Measurements from ENCODE around the gene NMRAL1. TPM values are rescaled to one million over a fixed set of nuclear protein-coding genes. Genes with fewer than 3 reads are reported as not detected.

NMRAL1 gene
- total RNA-seq, 3 donors from 2014 or later (not counting 1 experiment from before 2014, with no cell fraction given) = 66.6 to 71.2 (median 69.8) TPM

DNA sequence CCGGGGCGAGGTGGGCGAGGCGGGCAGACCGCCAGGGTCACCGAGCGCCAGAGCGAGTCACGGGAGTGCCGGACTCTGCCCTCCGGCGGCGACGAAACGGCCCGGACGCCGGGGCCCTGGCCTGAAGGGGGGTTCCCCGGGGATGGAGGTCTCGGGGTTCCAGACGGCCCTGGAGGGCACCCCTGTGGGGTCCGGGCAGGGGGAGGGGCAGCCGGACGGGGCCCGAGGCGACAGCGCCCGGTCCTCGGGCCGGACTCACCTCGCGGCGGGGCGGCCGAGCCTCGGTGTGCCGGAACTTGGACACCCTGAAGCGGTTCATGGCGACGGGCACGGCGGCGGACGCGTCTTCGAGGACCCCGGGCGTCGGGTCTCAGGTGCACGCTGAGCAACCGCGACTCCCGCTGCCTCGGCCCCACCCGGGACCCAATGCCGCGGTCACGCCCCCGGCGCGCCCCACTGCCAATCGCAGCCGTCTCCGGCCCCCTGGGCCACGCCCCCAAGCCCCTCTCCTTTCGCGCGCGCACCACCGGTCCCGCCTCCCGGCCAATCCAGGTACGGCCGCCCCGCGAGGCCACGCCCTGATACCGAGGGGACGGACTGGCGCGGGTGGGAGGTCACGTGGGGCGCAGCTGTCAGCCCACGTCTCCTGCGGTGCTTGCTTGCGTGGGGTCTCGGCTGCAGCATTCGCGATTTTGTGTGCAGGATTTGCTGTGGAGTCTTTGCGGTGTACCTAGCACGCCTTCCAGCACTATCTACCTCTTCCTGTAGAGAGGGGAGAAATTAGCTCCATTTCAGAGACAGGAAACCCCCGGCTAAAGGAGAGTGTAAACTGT, 58.0 kb downstream of the NMRAL1 start, which contains the start of gene CORO7:
CORO7 (minus strand) TSS at position 397 of the 833 bp plus-strand sequence; CDS start at position 319, 78 bp downstream.
- Mint-ChIP-seq H3K36me3 (no peaks in the 10 kb centered on the region), H3K9me3 (no peaks in the 10 kb centered on the region), H3K4me3 (peak within 1 kb of the TSS; percentile 95), H3K27ac (peak within 1 kb of the TSS; percentile 92 to 95), H3K27me3 (ENCODE audit: low read depth in 2 of 2) (no peaks in the 10 kb centered on the region), H3K4me1 (peaks cover 29 to 40% of the 10 kb centered on the region in 2 donors)
- H3K27me3 ChIP-seq (ENCODE audit: control insufficient read depth, insufficient read depth, low read length) = no peaks in the 10 kb centered on the region
- TF ChIP-seq, protein P1, sequence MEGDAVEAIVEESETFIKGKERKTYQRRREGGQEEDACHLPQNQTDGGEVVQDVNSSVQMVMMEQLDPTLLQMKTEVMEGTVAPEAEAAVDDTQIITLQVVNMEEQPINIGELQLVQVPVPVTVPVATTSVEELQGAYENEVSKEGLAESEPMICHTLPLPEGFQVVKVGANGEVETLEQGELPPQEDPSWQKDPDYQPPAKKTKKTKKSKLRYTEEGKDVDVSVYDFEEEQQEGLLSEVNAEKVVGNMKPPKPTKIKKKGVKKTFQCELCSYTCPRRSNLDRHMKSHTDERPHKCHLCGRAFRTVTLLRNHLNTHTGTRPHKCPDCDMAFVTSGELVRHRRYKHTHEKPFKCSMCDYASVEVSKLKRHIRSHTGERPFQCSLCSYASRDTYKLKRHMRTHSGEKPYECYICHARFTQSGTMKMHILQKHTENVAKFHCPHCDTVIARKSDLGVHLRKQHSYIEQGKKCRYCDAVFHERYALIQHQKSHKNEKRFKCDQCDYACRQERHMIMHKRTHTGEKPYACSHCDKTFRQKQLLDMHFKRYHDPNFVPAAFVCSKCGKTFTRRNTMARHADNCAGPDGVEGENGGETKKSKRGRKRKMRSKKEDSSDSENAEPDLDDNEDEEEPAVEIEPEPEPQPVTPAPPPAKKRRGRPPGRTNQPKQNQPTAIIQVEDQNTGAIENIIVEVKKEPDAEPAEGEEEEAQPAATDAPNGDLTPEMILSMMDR (IDR thresholded peaks at IDR 0.05) = no peak
- intact Hi-C loops (cut with micrococcal nuclease) = loop anchor here (1.0 to 10.0 kb wide), 3 partner anchors 9 to 198 kb away; partner anchors contain the start of genes DNAJA3 and UBALD1
- H3K36me3 ChIP-seq (ENCODE audit: control insufficient read depth, insufficient read depth, low read length) = peaks cover 19% of the 10 kb centered on the region
- peaks cover 49% of the 10 kb centered on the region for H3K4me1 ChIP-seq (ENCODE audit: control insufficient read depth, insufficient read depth, low read length)
- H3K4me3 ChIP-seq (ENCODE audit: low read length) = peak within 1 kb of the TSS; percentile 49
- WGBS (ENCODE audit: insufficient coverage) = under 1% methylated on average over 87 of the region's 92 CpGs
- H3K27ac ChIP-seq (ENCODE audit: low read length) = peak within 1 kb of the TSS; percentile 88
- H3K9me3 ChIP-seq (ENCODE audit: control insufficient read depth, insufficient read depth, low read length) = no peaks in the 10 kb centered on the region
- DNase-seq (peak; percentile 98 to 99), ATAC-seq (peak; percentile 81 to 94 (median 81))

- intact Hi-C loops (cut with micrococcal nuclease) = loop anchor here (1.0 to 10.0 kb wide), 3 partner anchors 10 to 199 kb away; partner anchors contain the start of genes DNAJA3 and UBALD1
- no peaks in the 10 kb centered on the region for H3K27me3 ChIP-seq (ENCODE audit: control insufficient read depth, insufficient read depth, low read length)
- Mint-ChIP-seq H3K4me1 (peaks cover 34 to 44% of the 10 kb centered on the region in 2 donors), H3K27ac (peak overlapping the region; percentile 92 to 95), H3K4me3 (peak overlapping the region; percentile 95), H3K36me3 (no peaks in the 10 kb centered on the region), H3K9me3 (no peaks in the 10 kb centered on the region), H3K27me3 (ENCODE audit: low read depth in 2 of 2) (no peaks in the 10 kb centered on the region)
- H3K4me3 ChIP-seq (ENCODE audit: low read length) = peak overlapping the region; percentile 49
- H3K4me1 ChIP-seq (ENCODE audit: control insufficient read depth, insufficient read depth, low read length) = peaks cover 49% of the 10 kb centered on the region
- TF ChIP-seq, protein P1 (IDR thresholded peaks at IDR 0.05) = no peak
- no peaks in the 10 kb centered on the region for H3K9me3 ChIP-seq (ENCODE audit: control insufficient read depth, insufficient read depth, low read length)
- ATAC-seq = peak; percentile 5 to 19 (median 7)
- peak overlapping the region; percentile 77 for H3K27ac ChIP-seq (ENCODE audit: low read length)
- peak; percentile 63 to 78 for DNase-seq
- peaks cover 25% of the 10 kb centered on the region for H3K36me3 ChIP-seq (ENCODE audit: control insufficient read depth, insufficient read depth, low read length)
- WGBS (ENCODE audit: insufficient coverage) = under 1% methylated on average over 44 of the region's 44 CpGs
Observed at GRCh38 chr16:4415538-4416199, 58.8 kb downstream of the NMRAL1 start.

GRCh38 chr16:4414187-4414917, 60.1 kb downstream of the NMRAL1 start:
- peak overlapping the region; percentile 49 for H3K4me3 ChIP-seq (ENCODE audit: low read length)
- H3K27ac ChIP-seq (ENCODE audit: low read length) = peak overlapping the region; percentile 77
- TF ChIP-seq, protein P1 (IDR thresholded peaks at IDR 0.05) = no peak
- no peaks in the 10 kb centered on the region for H3K27me3 ChIP-seq (ENCODE audit: control insufficient read depth, insufficient read depth, low read length)
- Mint-ChIP-seq H3K27ac (peak overlapping the region; percentile 92 to 95), H3K36me3 (no peaks in the 10 kb centered on the region), H3K4me1 (peaks cover 40 to 49% of the 10 kb centered on the region in 2 donors), H3K4me3 (peak overlapping the region; percentile 95), H3K9me3 (no peaks in the 10 kb centered on the region), H3K27me3 (ENCODE audit: low read depth in 2 of 2) (no peaks in the 10 kb centered on the region)
- H3K4me1 ChIP-seq (ENCODE audit: control insufficient read depth, insufficient read depth, low read length) = peaks cover 49% of the 10 kb centered on the region
- ATAC-seq = peak; percentile 18 to 33 (median 24)
- 23% methylated on average over 7 of the region's 7 CpGs for WGBS (ENCODE audit: insufficient coverage)
- intact Hi-C loops (cut with micrococcal nuclease) = loop anchor here (1.0 to 10.0 kb wide), 2 partner anchors 12 to 200 kb away; partner anchors contain the start of gene UBALD1
- H3K9me3 ChIP-seq (ENCODE audit: control insufficient read depth, insufficient read depth, low read length) = no peaks in the 10 kb centered on the region
- peaks cover 34% of the 10 kb centered on the region for H3K36me3 ChIP-seq (ENCODE audit: control insufficient read depth, insufficient read depth, low read length)
- peak in 1 of 2 donors; percentile 94 for DNase-seq
